Neural cell (in vitro differentiated cells): Measurements from ENCODE around the gene CTSG. TPM values are rescaled to one million over a fixed set of nuclear protein-coding genes. Genes with fewer than 3 reads are reported as not detected.

ENCODE experiments used
- H2AFZ ChIP-seq: fragments of 200-600, 300-800 bp; sonication (generic), shearing (Covaris generic); 2 replicates; pipeline ENCODE4 v1.6.0; 2014; ENCODE audit warnings: low read depth, mild to moderate bottlenecking, antibody characterized with exemption, low read length, moderate library complexity
- H3F3A ChIP-seq: fragments of 200-600 bp; shearing (Covaris generic); 2 replicates; pipeline ENCODE4 v1.6.1; 2016; ENCODE audit warnings: mild to moderate bottlenecking, moderate library complexity, mixed read lengths, antibody characterized with exemption, low read length; ENCODE audit not compliant: insufficient read depth, poor library complexity, severe bottlenecking
- H3K27ac ChIP-seq: fragments of 200-600, 300-800 bp; sonication (generic), shearing (Covaris generic); 2 replicates; pipeline ENCODE4 v1.5.1; 2014; ENCODE audit warnings: mild to moderate bottlenecking, low read length, moderate library complexity
- H3K27me3 ChIP-seq: fragments of 300-800, 200-600 bp; sonication (generic), shearing (Covaris generic); 2 replicates; pipeline ENCODE4 v1.6.0; 2014; ENCODE audit warnings: mild to moderate bottlenecking, low read depth, low read length, moderate library complexity; ENCODE audit not compliant: insufficient read depth
- H3K36me3 ChIP-seq: fragments of 300-800, 200-600 bp; sonication (generic), shearing (Covaris generic); 2 replicates; pipeline ENCODE4 v1.5.1; 2014; ENCODE audit warnings: mild to moderate bottlenecking, antibody characterized with exemption, low read length, moderate library complexity; ENCODE audit not compliant: insufficient read depth
- H3K4me2 ChIP-seq: fragments of 300-800, 200-600 bp; sonication (generic), shearing (Covaris generic); 2 replicates; pipeline ENCODE4 v1.6.0; 2014; ENCODE audit warnings: mild to moderate bottlenecking, low read length
- H3K4me3 ChIP-seq: fragments of 300-800, 200-600 bp; sonication (generic), shearing (Covaris generic); 2 replicates; pipeline ENCODE4 v1.5.1; 2014; ENCODE audit warnings: mild to moderate bottlenecking, low read length, moderate library complexity
- H3K79me2 ChIP-seq: fragments of 200-600 bp; shearing (Covaris generic); replicated peaks from 2 replicates; pipeline ENCODE4 v1.6.0; 2014; ENCODE audit warnings: mild to moderate bottlenecking, low read length, moderate library complexity; ENCODE audit not compliant: insufficient read depth
- H3K9ac ChIP-seq: fragments of 300-800, 200-600 bp; sonication (generic), shearing (Covaris generic); 2 replicates; pipeline ENCODE4 v1.6.1; 2016; ENCODE audit warnings: mild to moderate bottlenecking, low read length, mixed read lengths
- H3K9me2 ChIP-seq: fragments of 200-600 bp; shearing (Covaris generic); 2 replicates; pipeline ENCODE4 v1.6.1; 2016; ENCODE audit warnings: mild to moderate bottlenecking, low read length, mixed read lengths; ENCODE audit not compliant: insufficient read depth
- H3K9me3 ChIP-seq: fragments of 200-600, 300-800 bp; sonication (generic), shearing (Covaris generic); 2 replicates; pipeline ENCODE4 v1.6.1; 2016; ENCODE audit warnings: mild to moderate bottlenecking, mixed run types, low read length, moderate library complexity, mixed read lengths
- H4K20me1 ChIP-seq: fragments of 200-600 bp; shearing (Covaris generic); 2 replicates; pipeline ENCODE4 v1.6.1; 2016; ENCODE audit warnings: mild to moderate bottlenecking, mixed run types; ENCODE audit not compliant: insufficient read depth
- EP300 ChIP-seq: fragments of 450-650 bp; conservative IDR thresholded peaks from 2 replicates; pipeline ENCODE4 v1.6.1; 2014; ENCODE audit warnings: antibody characterized with exemption, mild to moderate bottlenecking, moderate library complexity; ENCODE audit not compliant: poor library complexity, severe bottlenecking
- EZH2 ChIP-seq: fragments of 200-600, 300-800 bp; shearing (Covaris generic), sonication (generic); IDR thresholded peaks from 2 replicates; pipeline ENCODE4 v1.6.1; 2014; ENCODE audit warnings: antibody characterized with exemption, low read length, borderline replicate concordance, mild to moderate bottlenecking; ENCODE audit not compliant: insufficient read depth, poor library complexity, severe bottlenecking
- MXI1 ChIP-seq: fragments of 450-650 bp; conservative IDR thresholded peaks from 2 replicates; pipeline ENCODE4 v1.6.1; 2014; ENCODE audit warnings: antibody characterized with exemption, mild to moderate bottlenecking; ENCODE audit not compliant: poor library complexity, severe bottlenecking
- POLR2AphosphoS5 ChIP-seq: IDR thresholded peaks from 2 replicates; pipeline ENCODE4 v1.6.1; 2012
- RAD21 ChIP-seq: fragments of 450-650 bp; conservative IDR thresholded peaks from 2 replicates; pipeline ENCODE4 v1.6.1; 2014; ENCODE audit warnings: antibody characterized with exemption, mild to moderate bottlenecking, moderate library complexity
- SMC3 ChIP-seq: fragments of 450-650 bp; conservative IDR thresholded peaks from 2 replicates; pipeline ENCODE4 v1.6.1; 2014; ENCODE audit warnings: antibody characterized with exemption, mild to moderate bottlenecking, moderate library complexity; ENCODE audit not compliant: poor library complexity
- TAF1 ChIP-seq: IDR thresholded peaks from 2 replicates; pipeline ENCODE4 v1.6.1; 2012; ENCODE audit warnings: low read depth
- polyA plus RNA-seq: library from polyadenylated mRNA; depleted of rRNA; stranded (reverse); fragments of >200 nt; gene quantifications from 2 replicates; pipeline ENCODE4 v1.2.3, GENCODE V29; 2014
- TF ChIP-seq, protein P1 (sequence below): IDR thresholded peaks from 2 replicates; pipeline ENCODE4 v1.6.1; 2012; ENCODE audit warnings: borderline replicate concordance
- TF ChIP-seq, protein P2 (sequence below): fragments of 450-650 bp; IDR thresholded peaks from 2 replicates; pipeline ENCODE4 v1.5.1; 2014; ENCODE audit warnings: antibody characterized with exemption, mild to moderate bottlenecking, moderate library complexity; ENCODE audit not compliant: poor library complexity, severe bottlenecking

CTSG gene
- polyA plus RNA-seq, 1 donor from 2014 or later: not detected

DNA sequence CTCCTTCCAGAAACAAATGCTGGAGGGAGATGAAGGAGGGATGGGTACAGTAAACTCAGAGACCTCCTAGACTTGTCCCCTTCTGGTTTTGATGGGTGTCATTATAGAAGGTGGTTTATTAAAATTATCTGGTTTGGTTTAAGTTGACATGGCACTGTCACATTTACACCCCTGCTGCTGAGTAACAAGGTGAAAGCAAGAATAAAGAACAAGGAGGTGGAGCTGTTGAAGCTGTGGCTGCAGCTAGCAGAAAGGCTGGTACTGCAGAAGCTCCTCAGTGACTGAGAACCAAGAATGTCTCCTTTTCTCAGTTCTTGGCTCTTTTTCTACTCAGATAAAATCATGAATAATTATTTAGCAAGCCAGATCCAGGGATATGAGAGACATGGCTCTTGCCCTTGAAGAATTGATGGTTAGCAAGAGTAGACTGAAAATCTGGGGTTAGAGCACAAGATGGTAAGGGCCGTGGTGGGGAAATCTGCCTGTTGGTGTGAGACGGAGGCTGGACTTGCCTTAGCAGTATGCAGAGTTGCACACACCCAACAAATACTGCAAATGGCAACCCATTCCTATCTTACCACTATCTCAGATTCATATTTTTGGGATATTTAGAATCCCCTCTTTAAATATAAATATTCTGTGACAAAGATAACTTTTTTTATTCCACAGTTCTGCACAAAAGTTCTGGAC, 33.8 kb upstream of the CTSG start, which contains the start of gene GZMH:
Gene GZMH (minus strand): TSS at position 31 of the 690 bp plus-strand sequence. CDS start 72 bp downstream, outside the sequence.
- no peaks in the 10 kb centered on the region for H3K79me2 ChIP-seq
- H3K9me3 ChIP-seq: no peaks in the 10 kb centered on the region
- no peaks in the 10 kb centered on the region for H3F3A ChIP-seq
- no peaks in the 10 kb centered on the region for H3K9me2 ChIP-seq
- H4K20me1 ChIP-seq: no peaks in the 10 kb centered on the region
- no peak within 1 kb of the TSS for H3K27ac ChIP-seq
- H3K4me3 ChIP-seq: no peak within 1 kb of the TSS
- no peaks in the 10 kb centered on the region for H3K36me3 ChIP-seq
- no peak for TF ChIP-seq RAD21
- no peak for TF ChIP-seq SMC3
- TF ChIP-seq EP300: no peak
- TF ChIP-seq, protein P1, sequence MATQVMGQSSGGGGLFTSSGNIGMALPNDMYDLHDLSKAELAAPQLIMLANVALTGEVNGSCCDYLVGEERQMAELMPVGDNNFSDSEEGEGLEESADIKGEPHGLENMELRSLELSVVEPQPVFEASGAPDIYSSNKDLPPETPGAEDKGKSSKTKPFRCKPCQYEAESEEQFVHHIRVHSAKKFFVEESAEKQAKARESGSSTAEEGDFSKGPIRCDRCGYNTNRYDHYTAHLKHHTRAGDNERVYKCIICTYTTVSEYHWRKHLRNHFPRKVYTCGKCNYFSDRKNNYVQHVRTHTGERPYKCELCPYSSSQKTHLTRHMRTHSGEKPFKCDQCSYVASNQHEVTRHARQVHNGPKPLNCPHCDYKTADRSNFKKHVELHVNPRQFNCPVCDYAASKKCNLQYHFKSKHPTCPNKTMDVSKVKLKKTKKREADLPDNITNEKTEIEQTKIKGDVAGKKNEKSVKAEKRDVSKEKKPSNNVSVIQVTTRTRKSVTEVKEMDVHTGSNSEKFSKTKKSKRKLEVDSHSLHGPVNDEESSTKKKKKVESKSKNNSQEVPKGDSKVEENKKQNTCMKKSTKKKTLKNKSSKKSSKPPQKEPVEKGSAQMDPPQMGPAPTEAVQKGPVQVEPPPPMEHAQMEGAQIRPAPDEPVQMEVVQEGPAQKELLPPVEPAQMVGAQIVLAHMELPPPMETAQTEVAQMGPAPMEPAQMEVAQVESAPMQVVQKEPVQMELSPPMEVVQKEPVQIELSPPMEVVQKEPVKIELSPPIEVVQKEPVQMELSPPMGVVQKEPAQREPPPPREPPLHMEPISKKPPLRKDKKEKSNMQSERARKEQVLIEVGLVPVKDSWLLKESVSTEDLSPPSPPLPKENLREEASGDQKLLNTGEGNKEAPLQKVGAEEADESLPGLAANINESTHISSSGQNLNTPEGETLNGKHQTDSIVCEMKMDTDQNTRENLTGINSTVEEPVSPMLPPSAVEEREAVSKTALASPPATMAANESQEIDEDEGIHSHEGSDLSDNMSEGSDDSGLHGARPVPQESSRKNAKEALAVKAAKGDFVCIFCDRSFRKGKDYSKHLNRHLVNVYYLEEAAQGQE: no peak
- TF ChIP-seq TAF1: no peak
- no peak for TF ChIP-seq EZH2
- TF ChIP-seq MXI1: no peak
- TF ChIP-seq, protein P2, sequence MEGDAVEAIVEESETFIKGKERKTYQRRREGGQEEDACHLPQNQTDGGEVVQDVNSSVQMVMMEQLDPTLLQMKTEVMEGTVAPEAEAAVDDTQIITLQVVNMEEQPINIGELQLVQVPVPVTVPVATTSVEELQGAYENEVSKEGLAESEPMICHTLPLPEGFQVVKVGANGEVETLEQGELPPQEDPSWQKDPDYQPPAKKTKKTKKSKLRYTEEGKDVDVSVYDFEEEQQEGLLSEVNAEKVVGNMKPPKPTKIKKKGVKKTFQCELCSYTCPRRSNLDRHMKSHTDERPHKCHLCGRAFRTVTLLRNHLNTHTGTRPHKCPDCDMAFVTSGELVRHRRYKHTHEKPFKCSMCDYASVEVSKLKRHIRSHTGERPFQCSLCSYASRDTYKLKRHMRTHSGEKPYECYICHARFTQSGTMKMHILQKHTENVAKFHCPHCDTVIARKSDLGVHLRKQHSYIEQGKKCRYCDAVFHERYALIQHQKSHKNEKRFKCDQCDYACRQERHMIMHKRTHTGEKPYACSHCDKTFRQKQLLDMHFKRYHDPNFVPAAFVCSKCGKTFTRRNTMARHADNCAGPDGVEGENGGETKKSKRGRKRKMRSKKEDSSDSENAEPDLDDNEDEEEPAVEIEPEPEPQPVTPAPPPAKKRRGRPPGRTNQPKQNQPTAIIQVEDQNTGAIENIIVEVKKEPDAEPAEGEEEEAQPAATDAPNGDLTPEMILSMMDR: no peak
- H2AFZ ChIP-seq: no peak within 1 kb of the TSS
- H3K9ac ChIP-seq: no peak within 1 kb of the TSS
- no peak within 1 kb of the TSS for H3K4me2 ChIP-seq
- no peaks in the 10 kb centered on the region for H3K27me3 ChIP-seq

DNA sequence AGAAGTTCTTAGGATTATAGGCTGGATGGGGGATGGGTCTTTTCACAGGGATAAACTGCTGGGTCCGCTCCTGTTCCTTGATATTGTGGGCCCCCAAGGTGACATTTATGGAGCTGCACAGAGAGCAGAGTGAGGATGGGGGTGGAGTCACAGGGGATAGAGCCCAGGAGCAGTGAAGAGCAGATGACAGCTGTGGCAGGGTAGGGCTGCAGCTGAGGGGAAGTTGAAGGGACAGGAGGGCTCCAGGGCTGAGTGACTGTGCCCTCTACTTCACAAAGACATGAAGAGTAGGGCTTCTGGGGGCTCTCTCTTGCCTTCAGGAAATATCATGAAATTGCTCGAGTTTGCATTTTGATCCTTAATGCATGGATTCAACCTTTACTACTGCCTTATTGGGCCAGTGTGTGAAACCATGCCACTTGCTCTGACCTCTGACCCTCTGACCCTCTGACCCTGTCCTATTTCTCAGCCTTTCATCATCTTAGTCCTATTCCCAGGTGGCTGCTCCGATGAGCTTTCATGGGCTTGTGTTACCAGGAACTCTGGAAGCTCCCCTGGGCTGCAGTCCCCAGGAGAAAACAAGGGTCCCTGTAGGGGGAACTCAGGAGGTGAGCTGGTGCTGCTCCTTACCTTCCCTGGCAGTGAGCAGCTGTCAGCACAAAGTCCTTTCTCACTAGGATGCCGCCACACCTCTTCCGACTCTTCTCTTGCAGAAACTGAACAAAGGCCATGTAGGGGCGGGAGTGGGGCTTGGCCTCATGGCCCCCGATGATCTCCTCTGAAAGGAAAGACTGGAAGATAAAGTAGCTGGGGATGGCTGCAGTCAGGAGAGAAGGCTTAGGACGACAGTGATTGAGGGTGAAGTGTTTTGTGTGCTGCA, 31.8 kb upstream of the CTSG start:
- Histone ChIP-seq H3K9me2 (no peaks in the 10 kb centered on the region), H3K79me2 (no peaks in the 10 kb centered on the region), H3K9me3 (no peaks in the 10 kb centered on the region), H2AFZ (no peak overlapping the region), H3K4me3 (no peak overlapping the region), H3K4me2 (no peak overlapping the region), H3F3A (no peaks in the 10 kb centered on the region), H4K20me1 (no peaks in the 10 kb centered on the region), H3K9ac (no peak overlapping the region), H3K27me3 (no peaks in the 10 kb centered on the region), H3K36me3 (no peaks in the 10 kb centered on the region), H3K27ac (no peak overlapping the region)
- TF ChIP-seq, protein P1: no peak
- TF ChIP-seq RAD21: no peak
- TF ChIP-seq, protein P2: no peak
- TF ChIP-seq MXI1: no peak
- TF ChIP-seq POLR2AphosphoS5: no peak
- no peak for TF ChIP-seq TAF1
- TF ChIP-seq EP300: no peak
- no peak for TF ChIP-seq EZH2
- TF ChIP-seq SMC3: no peak
